GM12878 (cell line): Measurements from ENCODE around the gene RANBP3.

Experiments
- BCL11A ChIP-seq: IDR thresholded peaks from 2 replicates; pipeline ENCODE4 v1.6.1; 2011; ENCODE audit warnings: low read depth, low read length
- NFYB ChIP-seq: IDR thresholded peaks from 2 replicates; pipeline ENCODE4 v1.6.1; 2011; ENCODE audit warnings: low read depth, mild to moderate bottlenecking, low read length, improper control_type of control experiment, moderate library complexity; ENCODE audit not compliant: insufficient read depth
- NR2C2 ChIP-seq: IDR thresholded peaks from 2 replicates; pipeline ENCODE4 v1.6.1; 2011; ENCODE audit warnings: borderline replicate concordance, low read depth; ENCODE audit not compliant: control insufficient read depth, insufficient read length
- POLR2AphosphoS5 ChIP-seq: IDR thresholded peaks from 2 replicates; pipeline ENCODE4 v1.6.1; 2011; ENCODE audit warnings: mild to moderate bottlenecking, low read length, inconsistent platforms
- TF ChIP-seq, protein P1 (sequence below), 3 experiments: IDR thresholded peaks in 2 of 3; conservative IDR thresholded peaks in 1 of 3; 2 replicates each; pipeline ENCODE4 v1.5.1; 2011; ENCODE audit warnings: low read depth in 3 of 3, low read length in 3 of 3, mild to moderate bottlenecking in 3 of 3, control low read depth in 2 of 3, moderate library complexity in 2 of 3, inconsistent platforms in 1 of 3, mixed read lengths in 1 of 3; ENCODE audit not compliant: control insufficient read depth in 2 of 3, insufficient read depth in 1 of 3; ENCODE audit errors: extremely low read depth in 1 of 3
- TF ChIP-seq, protein P2 (sequence below): fragments of 450-650 bp; formaldehyde crosslinking; IDR thresholded peaks from 2 replicates; pipeline ENCODE4 v1.5.0; 2022; ENCODE audit warnings: mild to moderate bottlenecking, missing genetic modification characterization
- TF ChIP-seq, protein P3 (sequence below): fragments of 150-350 bp; IDR thresholded peaks from 2 replicates; pipeline ENCODE4 v1.6.1; 2016; ENCODE audit warnings: low read depth, low read length

DNA sequence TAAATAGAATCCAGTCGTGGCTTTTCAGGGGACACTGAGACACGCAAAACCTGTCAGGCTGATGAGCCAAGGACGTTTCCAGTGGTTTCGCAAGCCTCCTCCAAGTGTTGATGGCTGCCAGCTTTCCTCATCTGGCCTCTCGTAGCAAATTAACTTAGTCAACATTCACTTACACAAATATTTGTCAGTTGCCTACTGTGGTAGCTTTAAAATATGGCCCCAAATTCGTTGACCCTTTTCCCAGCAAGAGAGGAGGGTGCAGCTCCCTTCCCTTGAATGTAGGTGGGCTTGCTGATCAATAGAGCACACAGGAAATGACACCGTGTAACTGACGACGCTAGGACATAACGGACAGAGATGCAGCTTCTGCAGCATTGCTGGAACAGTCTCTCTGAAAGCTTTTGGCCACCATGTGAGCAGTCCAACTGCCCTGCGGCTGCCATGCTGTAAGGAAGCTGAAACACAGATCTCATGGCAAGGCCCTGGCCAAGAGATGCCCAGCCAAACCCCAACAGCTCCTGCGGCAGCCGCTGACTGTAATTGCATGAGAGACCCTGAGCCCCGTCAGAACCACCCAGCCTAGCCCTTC is 5.5 kb upstream of the RANBP3 start:
- TF ChIP-seq, protein P1, sequence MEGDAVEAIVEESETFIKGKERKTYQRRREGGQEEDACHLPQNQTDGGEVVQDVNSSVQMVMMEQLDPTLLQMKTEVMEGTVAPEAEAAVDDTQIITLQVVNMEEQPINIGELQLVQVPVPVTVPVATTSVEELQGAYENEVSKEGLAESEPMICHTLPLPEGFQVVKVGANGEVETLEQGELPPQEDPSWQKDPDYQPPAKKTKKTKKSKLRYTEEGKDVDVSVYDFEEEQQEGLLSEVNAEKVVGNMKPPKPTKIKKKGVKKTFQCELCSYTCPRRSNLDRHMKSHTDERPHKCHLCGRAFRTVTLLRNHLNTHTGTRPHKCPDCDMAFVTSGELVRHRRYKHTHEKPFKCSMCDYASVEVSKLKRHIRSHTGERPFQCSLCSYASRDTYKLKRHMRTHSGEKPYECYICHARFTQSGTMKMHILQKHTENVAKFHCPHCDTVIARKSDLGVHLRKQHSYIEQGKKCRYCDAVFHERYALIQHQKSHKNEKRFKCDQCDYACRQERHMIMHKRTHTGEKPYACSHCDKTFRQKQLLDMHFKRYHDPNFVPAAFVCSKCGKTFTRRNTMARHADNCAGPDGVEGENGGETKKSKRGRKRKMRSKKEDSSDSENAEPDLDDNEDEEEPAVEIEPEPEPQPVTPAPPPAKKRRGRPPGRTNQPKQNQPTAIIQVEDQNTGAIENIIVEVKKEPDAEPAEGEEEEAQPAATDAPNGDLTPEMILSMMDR (IDR thresholded peaks at IDR 0.05 in 2 of 3, conservative IDR thresholded peaks at IDR 0.05 in 1 of 3; ENCODE audit: control insufficient read depth in 2 of 3, extremely low read depth in 1 of 3, insufficient read depth in 1 of 3, low read depth in 3 of 3, low read length in 3 of 3), result no peak
- TF ChIP-seq BCL11A (no peak), NFYB (no peak), POLR2AphosphoS5 (no peak), NR2C2 (no peak)
- TF ChIP-seq, protein P2, sequence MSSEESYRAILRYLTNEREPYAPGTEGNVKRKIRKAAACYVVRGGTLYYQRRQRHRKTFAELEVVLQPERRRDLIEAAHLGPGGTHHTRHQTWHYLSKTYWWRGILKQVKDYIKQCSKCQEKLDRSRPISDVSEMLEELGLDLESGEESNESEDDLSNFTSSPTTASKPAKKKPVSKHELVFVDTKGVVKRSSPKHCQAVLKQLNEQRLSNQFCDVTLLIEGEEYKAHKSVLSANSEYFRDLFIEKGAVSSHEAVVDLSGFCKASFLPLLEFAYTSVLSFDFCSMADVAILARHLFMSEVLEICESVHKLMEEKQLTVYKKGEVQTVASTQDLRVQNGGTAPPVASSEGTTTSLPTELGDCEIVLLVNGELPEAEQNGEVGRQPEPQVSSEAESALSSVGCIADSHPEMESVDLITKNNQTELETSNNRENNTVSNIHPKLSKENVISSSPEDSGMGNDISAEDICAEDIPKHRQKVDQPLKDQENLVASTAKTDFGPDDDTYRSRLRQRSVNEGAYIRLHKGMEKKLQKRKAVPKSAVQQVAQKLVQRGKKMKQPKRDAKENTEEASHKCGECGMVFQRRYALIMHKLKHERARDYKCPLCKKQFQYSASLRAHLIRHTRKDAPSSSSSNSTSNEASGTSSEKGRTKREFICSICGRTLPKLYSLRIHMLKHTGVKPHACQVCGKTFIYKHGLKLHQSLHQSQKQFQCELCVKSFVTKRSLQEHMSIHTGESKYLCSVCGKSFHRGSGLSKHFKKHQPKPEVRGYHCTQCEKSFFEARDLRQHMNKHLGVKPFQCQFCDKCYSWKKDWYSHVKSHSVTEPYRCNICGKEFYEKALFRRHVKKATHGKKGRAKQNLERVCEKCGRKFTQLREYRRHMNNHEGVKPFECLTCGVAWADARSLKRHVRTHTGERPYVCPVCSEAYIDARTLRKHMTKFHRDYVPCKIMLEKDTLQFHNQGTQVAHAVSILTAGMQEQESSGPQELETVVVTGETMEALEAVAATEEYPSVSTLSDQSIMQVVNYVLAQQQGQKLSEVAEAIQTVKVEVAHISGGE (CRISPR knock-in tag), result no peak
- TF ChIP-seq, protein P3, sequence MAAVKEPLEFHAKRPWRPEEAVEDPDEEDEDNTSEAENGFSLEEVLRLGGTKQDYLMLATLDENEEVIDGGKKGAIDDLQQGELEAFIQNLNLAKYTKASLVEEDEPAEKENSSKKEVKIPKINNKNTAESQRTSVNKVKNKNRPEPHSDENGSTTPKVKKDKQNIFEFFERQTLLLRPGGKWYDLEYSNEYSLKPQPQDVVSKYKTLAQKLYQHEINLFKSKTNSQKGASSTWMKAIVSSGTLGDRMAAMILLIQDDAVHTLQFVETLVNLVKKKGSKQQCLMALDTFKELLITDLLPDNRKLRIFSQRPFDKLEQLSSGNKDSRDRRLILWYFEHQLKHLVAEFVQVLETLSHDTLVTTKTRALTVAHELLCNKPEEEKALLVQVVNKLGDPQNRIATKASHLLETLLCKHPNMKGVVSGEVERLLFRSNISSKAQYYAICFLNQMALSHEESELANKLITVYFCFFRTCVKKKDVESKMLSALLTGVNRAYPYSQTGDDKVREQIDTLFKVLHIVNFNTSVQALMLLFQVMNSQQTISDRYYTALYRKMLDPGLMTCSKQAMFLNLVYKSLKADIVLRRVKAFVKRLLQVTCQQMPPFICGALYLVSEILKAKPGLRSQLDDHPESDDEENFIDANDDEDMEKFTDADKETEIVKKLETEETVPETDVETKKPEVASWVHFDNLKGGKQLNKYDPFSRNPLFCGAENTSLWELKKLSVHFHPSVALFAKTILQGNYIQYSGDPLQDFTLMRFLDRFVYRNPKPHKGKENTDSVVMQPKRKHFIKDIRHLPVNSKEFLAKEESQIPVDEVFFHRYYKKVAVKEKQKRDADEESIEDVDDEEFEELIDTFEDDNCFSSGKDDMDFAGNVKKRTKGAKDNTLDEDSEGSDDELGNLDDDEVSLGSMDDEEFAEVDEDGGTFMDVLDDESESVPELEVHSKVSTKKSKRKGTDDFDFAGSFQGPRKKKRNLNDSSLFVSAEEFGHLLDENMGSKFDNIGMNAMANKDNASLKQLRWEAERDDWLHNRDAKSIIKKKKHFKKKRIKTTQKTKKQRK, result no peak
